KBM-7 (cell line): ENCODE measurements around the gene DISP1.
A peak's percentile ranks its signal among the peaks of the same experiment; 100 is the strongest.
"Not testable (repeated sequence)": the region's sequence is repeated elsewhere in the genome, so short reads cannot be mapped to it uniquely, and the experiment has no call there.

Experiments
- DNase-seq: peaks from one replicate; pipeline ENCODE4 v3.0.0-alpha.2; 2015
- in situ Hi-C: fragments of 300-500 bp; cut with MboI; formaldehyde crosslinking; loops from 2 replicates; pipeline ENCODE4 v1.14.3; 2020; ENCODE audit warnings: low sequenced_read_pairs, low pct_unique_long_range_greater_than_20kb, mixed read lengths

Gene DISP1

GRCh38 chr1:222843469-222844410 lies 28.9 kb downstream of the DISP1 start:
- in situ Hi-C loops: no loop called here
- no peak for DNase-seq

GRCh38 chr1:222844411-222844779 lies 29.6 kb downstream of the DISP1 start:
- in situ Hi-C loops: no loop called here
- DNase-seq: no peak

GRCh38 chr1:222845763-222846162 lies 30.9 kb downstream of the DISP1 start:
- in situ Hi-C loops: no loop called here

GRCh38 chr1:222850550-222850949 lies 35.7 kb downstream of the DISP1 start:
- DNase-seq, in situ Hi-C loops: not testable (repeated sequence)

More at GRCh38 chr1:222845763-222846162, 30.9 kb downstream of the DISP1 start:
- DNase-seq: no peak

- in situ Hi-C loops: no loop called here
- DNase-seq: no peak
Measured at GRCh38 chr1:222852326-222852725, 37.5 kb downstream of the DISP1 start.

GRCh38 chr1:222861062-222861461 lies 46.2 kb downstream of the DISP1 start:
- DNase-seq: peak; percentile 38
- in situ Hi-C loops: no loop called here
